ENCODE results near the gene PAQR8. TPM values are rescaled to one million over a fixed set of nuclear protein-coding genes. Genes with fewer than 3 reads are reported as not detected.

Gene PAQR8
- polyA plus RNA-seq, 1 donor from 2014 or later: 1.8 TPM

GRCh38 chr6:52400313-52401041 is 38.5 kb downstream of the PAQR8 start:
- no peak overlapping the region for H3K9ac ChIP-seq (ENCODE audit: low read length)

GRCh38 chr6:52403086-52403485 is 41.1 kb downstream of the PAQR8 start:
- Histone ChIP-seq H3K4me3 (ENCODE audit: low read length) (no peak overlapping the region), H3K79me2 (replicated peaks; ENCODE audit: insufficient read depth, low read length) (no peaks in the 10 kb centered on the region), H4K20me1 (ENCODE audit: insufficient read depth) (no peaks in the 10 kb centered on the region), H3K27me3 (ENCODE audit: insufficient read depth, low read depth, low read length) (no peaks in the 10 kb centered on the region), H3K4me2 (ENCODE audit: low read length) (no peak overlapping the region), H3K9me3 (ENCODE audit: low read length) (no peaks in the 10 kb centered on the region), H3K9me2 (ENCODE audit: insufficient read depth, low read length) (no peaks in the 10 kb centered on the region), H3F3A (ENCODE audit: insufficient read depth, low read length, poor library complexity, severe bottlenecking) (no peaks in the 10 kb centered on the region), H3K27ac (ENCODE audit: low read length) (no peak overlapping the region), H2AFZ (ENCODE audit: low read depth, low read length) (no peak overlapping the region), H3K36me3 (ENCODE audit: insufficient read depth, low read length) (no peaks in the 10 kb centered on the region), H3K9ac (ENCODE audit: low read length) (no peak overlapping the region)
- TF ChIP-seq TAF1 (IDR thresholded peaks at IDR 0.05; ENCODE audit: low read depth) (no peak), CTCF (IDR thresholded peaks at IDR 0.05; ENCODE audit: poor library complexity, severe bottlenecking) (no peak), SMC3 (conservative IDR thresholded peaks at IDR 0.05; ENCODE audit: poor library complexity) (no peak), MXI1 (conservative IDR thresholded peaks at IDR 0.05; ENCODE audit: poor library complexity, severe bottlenecking) (no peak), POLR2AphosphoS5 (IDR thresholded peaks at IDR 0.05) (no peak), EP300 (conservative IDR thresholded peaks at IDR 0.05; ENCODE audit: poor library complexity, severe bottlenecking) (no peak), RAD21 (conservative IDR thresholded peaks at IDR 0.05) (no peak)

More at GRCh38 chr6:52400313-52401041, 38.5 kb downstream of the PAQR8 start:
- no peak overlapping the region for H3K27ac ChIP-seq (ENCODE audit: low read length)
- no peak overlapping the region for H3K4me2 ChIP-seq (ENCODE audit: low read length)
- TF ChIP-seq MXI1 (conservative IDR thresholded peaks at IDR 0.05; ENCODE audit: poor library complexity, severe bottlenecking): no peak
- no peak for TF ChIP-seq POLR2AphosphoS5 (IDR thresholded peaks at IDR 0.05)
- TF ChIP-seq SMC3 (conservative IDR thresholded peaks at IDR 0.05; ENCODE audit: poor library complexity): no peak
- TF ChIP-seq EP300 (conservative IDR thresholded peaks at IDR 0.05; ENCODE audit: poor library complexity, severe bottlenecking): no peak
- TF ChIP-seq RAD21 (conservative IDR thresholded peaks at IDR 0.05): no peak
- TF ChIP-seq EZH2 (IDR thresholded peaks at IDR 0.05; ENCODE audit: borderline replicate concordance, insufficient read depth, low read length, poor library complexity, severe bottlenecking): no peak
- TF ChIP-seq CTCF (IDR thresholded peaks at IDR 0.05; ENCODE audit: poor library complexity, severe bottlenecking): no peak
- no peak for TF ChIP-seq REST (IDR thresholded peaks at IDR 0.05; ENCODE audit: borderline replicate concordance)
- no peak for TF ChIP-seq TAF1 (IDR thresholded peaks at IDR 0.05; ENCODE audit: low read depth)
- no peaks in the 10 kb centered on the region for H4K20me1 ChIP-seq (ENCODE audit: insufficient read depth)
- no peaks in the 10 kb centered on the region for H3K36me3 ChIP-seq (ENCODE audit: insufficient read depth, low read length)
- H3K9me2 ChIP-seq (ENCODE audit: insufficient read depth, low read length): no peaks in the 10 kb centered on the region
- H3K4me3 ChIP-seq (ENCODE audit: low read length): no peak overlapping the region
- no peaks in the 10 kb centered on the region for H3K9me3 ChIP-seq (ENCODE audit: low read length)
- no peak overlapping the region for H2AFZ ChIP-seq (ENCODE audit: low read depth, low read length)
- H3F3A ChIP-seq (ENCODE audit: insufficient read depth, low read length, poor library complexity, severe bottlenecking): no peaks in the 10 kb centered on the region
- no peaks in the 10 kb centered on the region for H3K27me3 ChIP-seq (ENCODE audit: insufficient read depth, low read depth, low read length)
- no peaks in the 10 kb centered on the region for H3K79me2 ChIP-seq (replicated peaks; ENCODE audit: insufficient read depth, low read length)
